Gastrocnemius medialis (tissue), 4 donors: ENCODE results near the gene CNGA1.

Experiments
- POLR2A ChIP-seq, 2 donors: fragments of 450-650 bp; IDR thresholded peaks; one replicate each; pipeline ENCODE4 v1.6.1; 2017; ENCODE audit warnings: antibody characterized with exemption in 2 of 2, mild to moderate bottlenecking in 2 of 2, moderate library complexity in 2 of 2
- TF ChIP-seq, protein P1 (sequence below), 5 experiments: fragments of 450-650 bp in 3 of 5; fragments of 200-600 bp in 2 of 5; sonication (generic) in 2 of 5; IDR thresholded peaks in 4 of 5; conservative IDR thresholded peaks in 1 of 5; 1 replicate in 4 of 5; 2 replicates in 1 of 5; pipeline ENCODE4 v1.5.1; 2016 to 2019; ENCODE audit warnings: antibody characterized with exemption in 5 of 5, mild to moderate bottlenecking in 3 of 5, moderate library complexity in 3 of 5

DNA sequence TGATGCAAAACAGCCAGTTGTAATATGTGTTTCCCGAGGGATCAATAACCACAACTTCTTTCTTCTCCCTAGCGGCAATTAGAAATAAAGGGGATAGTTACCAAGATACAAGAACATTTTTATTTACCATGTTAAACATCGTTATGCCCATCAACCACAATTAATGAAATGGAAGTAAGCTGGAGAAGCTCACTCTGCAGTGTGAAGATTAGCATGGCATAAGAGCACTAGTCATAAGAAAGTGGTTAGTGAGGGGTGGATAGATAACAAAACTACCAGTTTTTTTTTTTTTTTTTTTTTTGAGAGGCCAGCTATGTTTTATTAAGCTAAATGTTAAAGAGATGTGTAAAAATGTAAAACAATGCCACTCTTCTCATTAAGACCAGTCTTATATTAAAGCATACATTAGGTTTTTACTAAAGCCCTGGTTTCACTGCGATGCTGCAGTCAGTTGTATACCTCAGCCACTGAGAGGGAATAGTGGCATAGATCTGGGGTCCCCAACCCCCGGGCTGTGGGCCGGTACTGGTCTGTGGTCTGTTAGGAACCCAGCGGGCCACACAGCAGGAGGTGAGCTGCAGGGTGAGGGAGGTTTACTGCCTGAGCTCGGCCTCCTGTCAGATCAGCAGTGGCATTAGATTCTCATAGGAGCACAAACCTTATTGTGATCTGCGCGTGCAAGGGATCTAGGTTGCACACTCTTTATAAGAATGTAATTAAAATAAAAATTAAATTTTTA is 74.2 kb downstream of the CNGA1 start:
- TF ChIP-seq, protein P1, sequence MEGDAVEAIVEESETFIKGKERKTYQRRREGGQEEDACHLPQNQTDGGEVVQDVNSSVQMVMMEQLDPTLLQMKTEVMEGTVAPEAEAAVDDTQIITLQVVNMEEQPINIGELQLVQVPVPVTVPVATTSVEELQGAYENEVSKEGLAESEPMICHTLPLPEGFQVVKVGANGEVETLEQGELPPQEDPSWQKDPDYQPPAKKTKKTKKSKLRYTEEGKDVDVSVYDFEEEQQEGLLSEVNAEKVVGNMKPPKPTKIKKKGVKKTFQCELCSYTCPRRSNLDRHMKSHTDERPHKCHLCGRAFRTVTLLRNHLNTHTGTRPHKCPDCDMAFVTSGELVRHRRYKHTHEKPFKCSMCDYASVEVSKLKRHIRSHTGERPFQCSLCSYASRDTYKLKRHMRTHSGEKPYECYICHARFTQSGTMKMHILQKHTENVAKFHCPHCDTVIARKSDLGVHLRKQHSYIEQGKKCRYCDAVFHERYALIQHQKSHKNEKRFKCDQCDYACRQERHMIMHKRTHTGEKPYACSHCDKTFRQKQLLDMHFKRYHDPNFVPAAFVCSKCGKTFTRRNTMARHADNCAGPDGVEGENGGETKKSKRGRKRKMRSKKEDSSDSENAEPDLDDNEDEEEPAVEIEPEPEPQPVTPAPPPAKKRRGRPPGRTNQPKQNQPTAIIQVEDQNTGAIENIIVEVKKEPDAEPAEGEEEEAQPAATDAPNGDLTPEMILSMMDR (IDR thresholded peaks at IDR 0.05 in 4 of 5, conservative IDR thresholded peaks at IDR 0.05 in 1 of 5) = no peak
- no peak for TF ChIP-seq POLR2A (IDR thresholded peaks at IDR 0.05)
